ENCODE results near the gene SLC16A3. TPM values are rescaled to one million over a fixed set of nuclear protein-coding genes. Genes with fewer than 3 reads are reported as not detected.

The SLC16A3 gene
- total and polyA plus RNA-seq, 9 of the 15 experiments (the other 6 are each of a cell fraction or from before 2014, with no cell fraction given) = 0.11 to 5.4 (median 1.2) TPM; not detected in 2

DNA sequence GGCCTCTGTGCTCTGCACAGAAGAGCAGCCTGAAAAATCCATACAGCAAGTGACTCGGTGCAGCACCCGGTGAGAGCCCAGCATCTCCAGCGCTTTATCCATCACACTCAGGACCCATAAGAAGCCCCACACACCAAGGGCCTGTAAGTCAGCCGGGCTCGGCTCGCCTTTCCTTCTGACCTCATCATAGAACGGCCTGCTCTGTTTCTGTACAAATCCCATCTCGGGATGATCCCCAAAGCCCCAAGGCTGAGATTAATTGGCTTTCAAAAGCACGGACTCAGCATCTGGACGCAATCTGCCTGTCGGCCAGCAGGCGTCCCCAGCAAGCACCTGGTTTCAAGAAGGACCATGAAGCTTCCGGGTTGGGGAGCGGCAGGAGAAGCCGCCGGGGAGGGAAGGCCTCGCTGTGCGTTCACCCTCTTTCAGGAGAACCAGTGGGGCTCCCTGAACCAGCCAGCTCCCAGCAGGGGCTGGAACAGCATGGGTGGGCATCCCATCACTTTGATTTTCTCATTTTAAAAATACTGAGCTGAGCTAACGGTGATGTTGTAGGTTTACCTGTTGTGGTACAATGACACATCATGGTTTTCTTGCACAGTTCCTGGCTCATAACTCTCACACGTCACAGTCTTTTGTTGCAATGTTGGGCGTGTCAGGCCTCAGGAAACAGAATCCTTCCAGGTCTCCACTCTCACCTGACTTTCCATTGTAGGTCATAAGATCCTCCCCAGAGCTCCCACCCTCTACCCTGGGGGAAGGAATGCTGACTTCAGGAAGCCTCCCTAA, 22.9 kb upstream of the SLC16A3 start (continued):
- TF ChIP-seq PBX2 (CRISPR knock-in tag; IDR thresholded peaks at IDR 0.05; ENCODE audit: low read depth) (no peak), PBX2 (tag; conservative IDR thresholded peaks at IDR 0.05; ENCODE audit: low read depth) (no peak), ZNF165 (CRISPR knock-in tag; IDR thresholded peaks at IDR 0.05; ENCODE audit: borderline replicate concordance) (0 out of 2 replicates have a peak, but pooled peaks have one; percentile 37), ZNF76 (CRISPR knock-in tag; IDR thresholded peaks at IDR 0.05; ENCODE audit: borderline replicate concordance) (0 out of 2 replicates have a peak, but pooled peaks have one; percentile 81), ZBTB17 (CRISPR knock-in tag; IDR thresholded peaks at IDR 0.05) (peak; percentile 61; the same call in 1 of the 2 replicates), TEAD1 (CRISPR knock-in tag; IDR thresholded peaks at IDR 0.05) (no peak), NR2C2 (CRISPR knock-in tag; IDR thresholded peaks at IDR 0.05) (no peak), NR2C2 (tag; IDR thresholded peaks at IDR 0.05) (peak; percentile 50; the same call in 1 of the 2 replicates), E2F6 (IDR thresholded peaks at IDR 0.05; ENCODE audit: borderline replicate concordance in 1 of 2, extremely low read depth in 1 of 2, insufficient read depth in 1 of 2, insufficient read length in 1 of 2, low read depth in 1 of 2, low read length in 1 of 2, poor library complexity in 1 of 2, severe bottlenecking in 1 of 2) (peak in 1 of 2 experiments; percentile 44), CEBPZ (IDR thresholded peaks at IDR 0.05; ENCODE audit: borderline replicate concordance, low read depth, low read length) (no peak), PHF20 (IDR thresholded peaks at IDR 0.05; ENCODE audit: partially characterized antibody) (peak; percentile 86), ELF2 (CRISPR knock-in tag; IDR thresholded peaks at IDR 0.05) (peak; percentile 91), NONO (IDR thresholded peaks at IDR 0.05; ENCODE audit: low read depth in 2 of 2, low read length in 1 of 2) (peak in 1 of 2 experiments; percentile 23; a peak in 1 of 4 replicates), ZBTB2 (IDR thresholded peaks at IDR 0.05) (no peak; the same call in 1 of the 2 replicates), MYNN (IDR thresholded peaks at IDR 0.05) (0 out of 2 replicates have a peak, but pooled peaks have one; percentile 19), MYNN (CRISPR knock-in tag; IDR thresholded peaks at IDR 0.05) (no peak)
- TF ChIP-seq, protein P1, sequence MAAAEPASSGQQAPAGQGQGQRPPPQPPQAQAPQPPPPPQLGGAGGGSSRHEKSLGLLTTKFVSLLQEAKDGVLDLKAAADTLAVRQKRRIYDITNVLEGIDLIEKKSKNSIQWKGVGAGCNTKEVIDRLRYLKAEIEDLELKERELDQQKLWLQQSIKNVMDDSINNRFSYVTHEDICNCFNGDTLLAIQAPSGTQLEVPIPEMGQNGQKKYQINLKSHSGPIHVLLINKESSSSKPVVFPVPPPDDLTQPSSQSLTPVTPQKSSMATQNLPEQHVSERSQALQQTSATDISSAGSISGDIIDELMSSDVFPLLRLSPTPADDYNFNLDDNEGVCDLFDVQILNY (CRISPR knock-in tag; IDR thresholded peaks at IDR 0.05) = no peak
